Esophagus muscularis mucosa (tissue), 4 donors: ENCODE measurements around the gene MAP2K7.
A peak's percentile ranks its signal among the peaks of the same experiment; 100 is the strongest.

Experiments
- CTCF ChIP-seq, 3 experiments: fragments of 200-600 bp in 2 of 3; fragments of 450-650 bp in 1 of 3; sonication (generic) in 2 of 3; IDR thresholded peaks; one replicate each; pipeline ENCODE4 v1.5.1; 2017 to 2019; ENCODE audit warnings: antibody characterized with exemption in 3 of 3, mild to moderate bottlenecking in 2 of 3, moderate library complexity in 1 of 3
- EP300 ChIP-seq: sonication (generic); formaldehyde crosslinking; IDR thresholded peaks from one replicate; pipeline ENCODE4 v1.6.1; 2017; ENCODE audit warnings: antibody characterized with exemption
- POLR2A ChIP-seq: fragments of 450-650 bp; IDR thresholded peaks from one replicate; pipeline ENCODE4 v1.6.1; 2017; ENCODE audit warnings: antibody characterized with exemption, moderate library complexity, mild to moderate bottlenecking, low read depth
- POLR2AphosphoS5 ChIP-seq, 2 donors: sonication (generic); formaldehyde crosslinking; IDR thresholded peaks; one replicate each; pipeline ENCODE4 v1.6.1; 2017; ENCODE audit warnings: antibody characterized with exemption in 2 of 2

- peak in 1 of 2 donors; percentile 39 for TF ChIP-seq POLR2AphosphoS5 (IDR thresholded peaks at IDR 0.05)
- no peak for TF ChIP-seq CTCF (IDR thresholded peaks at IDR 0.05)
- no peak for TF ChIP-seq POLR2A
- TF ChIP-seq EP300, result no peak
Measured at GRCh38 chr19:7931221-7932061, 27.8 kb downstream of the MAP2K7 start.
